Measurements from ENCODE around the gene TRIM49B.
"Not testable (repeated sequence)": the region's sequence is repeated elsewhere in the genome, so short reads cannot be mapped to it uniquely, and the experiment has no call there.

Gene TRIM49B, protein sequence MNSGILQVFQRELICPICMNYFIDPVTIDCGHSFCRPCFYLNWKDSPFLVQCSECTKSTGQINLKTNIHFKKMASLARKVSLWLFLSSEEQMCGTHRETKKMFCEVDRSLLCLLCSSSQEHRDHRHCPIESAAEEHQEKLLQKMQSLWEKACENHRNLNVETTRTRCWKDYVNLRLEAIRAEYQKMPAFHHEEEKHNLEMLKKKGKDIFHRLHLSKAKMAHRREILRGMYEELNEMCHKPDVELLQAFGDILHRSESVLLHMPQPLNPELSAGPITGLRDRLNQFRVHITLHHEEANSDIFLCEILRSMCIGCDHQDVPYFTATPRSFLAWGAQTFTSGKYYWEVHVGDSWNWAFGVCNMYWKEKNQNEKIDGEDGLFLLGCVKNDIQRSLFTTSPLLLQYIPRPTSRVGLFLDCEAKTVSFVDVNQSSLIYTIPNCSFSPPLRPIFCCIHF

DNA sequence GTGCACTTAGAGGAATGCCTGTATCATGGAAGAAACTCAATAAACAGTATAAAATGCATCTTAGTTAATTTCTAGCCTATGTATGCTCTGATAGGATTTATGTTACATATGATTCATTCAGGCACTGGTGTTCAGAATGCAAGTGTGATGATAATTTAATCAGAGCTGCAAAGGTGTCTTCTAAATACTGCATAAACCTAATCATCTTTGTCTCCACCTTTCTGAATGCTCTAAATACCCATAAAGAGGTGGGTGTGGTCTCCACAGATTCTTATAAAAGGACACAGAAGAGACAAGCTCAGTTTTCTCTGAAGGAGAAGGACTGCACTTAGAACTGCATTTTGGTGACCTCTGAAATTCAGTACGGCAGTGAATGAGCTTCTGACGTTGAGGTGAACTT lies at the start of gene TRIM49B:
Gene TRIM49B, plus strand, starts transcription at position 301 of the 400 bp plus-strand sequence. CDS start 2,777 bp downstream, outside the sequence.
- not testable (repeated sequence) for H3K4me3 ChIP-seq (ENCODE audit: low read depth in 1 of 2, low read length in 2 of 2); H3K36me3 ChIP-seq (ENCODE audit: insufficient read depth, low read length); H3K27me3 ChIP-seq (ENCODE audit: control insufficient read depth in 1 of 2, insufficient read depth in 2 of 2, low read length in 2 of 2); H3K9me3 ChIP-seq (ENCODE audit: low read length); H3K27ac ChIP-seq (ENCODE audit: low read depth, low read length); H3K4me1 ChIP-seq (ENCODE audit: insufficient read depth, low read length); H3K9ac ChIP-seq (ENCODE audit: low read length)

DNA sequence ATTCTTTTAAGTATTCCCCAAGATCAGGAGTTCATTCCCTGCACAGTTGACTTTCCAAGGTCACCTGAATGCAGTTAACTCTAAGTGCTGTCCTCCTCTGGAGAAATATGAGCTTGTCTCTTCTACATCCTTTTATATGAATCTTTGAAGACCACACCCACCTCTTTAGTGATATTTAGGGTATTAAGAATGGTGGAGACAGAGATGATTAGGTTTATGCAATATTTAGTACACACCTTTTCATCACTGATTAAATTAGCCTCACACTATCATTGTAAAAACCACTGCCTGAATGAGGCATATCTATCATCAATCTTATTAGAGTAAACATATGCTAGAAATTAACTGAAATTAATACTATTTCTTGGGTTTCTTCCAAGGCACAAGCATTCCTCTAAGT lies 44.8 kb upstream of the TRIM49B start, which contains the start of gene TRIM51G:
Gene TRIM51G, minus strand, starts transcription at position 101 of the 400 bp plus-strand sequence. CDS start 2,190 bp downstream, outside the sequence.
- H3K27me3 ChIP-seq (ENCODE audit: control insufficient read depth in 1 of 2, insufficient read depth in 2 of 2, low read length in 2 of 2); H3K36me3 ChIP-seq (ENCODE audit: insufficient read depth, low read length); H3K4me1 ChIP-seq (ENCODE audit: insufficient read depth, low read length); H3K4me3 ChIP-seq (ENCODE audit: low read depth in 1 of 2, low read length in 2 of 2); H3K9me3 ChIP-seq (ENCODE audit: low read length); H3K27ac ChIP-seq (ENCODE audit: low read depth, low read length); H3K9ac ChIP-seq (ENCODE audit: low read length): not testable (repeated sequence)

DNA sequence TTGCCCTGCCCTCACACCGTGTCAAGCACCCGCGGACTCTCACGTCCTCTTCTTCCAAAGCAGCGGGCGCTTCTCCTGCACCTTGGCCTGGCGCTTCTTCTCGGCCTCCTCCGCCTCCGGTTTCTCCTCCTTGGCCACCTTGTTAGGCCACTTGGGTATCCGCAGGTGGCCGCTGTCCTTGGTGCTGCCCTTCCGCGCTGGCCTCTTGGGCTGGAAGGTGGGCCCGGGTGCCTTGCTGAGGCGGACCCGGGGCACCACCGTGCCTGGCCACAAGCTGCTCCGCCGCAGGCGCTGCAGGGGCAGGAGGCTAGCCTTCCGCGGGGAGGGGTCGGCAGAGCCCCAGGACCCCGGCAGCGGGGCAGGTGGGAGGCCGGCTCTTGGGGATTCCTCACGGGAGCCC lies 19.6 kb downstream of the TRIM49B start:
- not testable (repeated sequence) for H3K27ac ChIP-seq (ENCODE audit: low read depth, low read length); H3K9me3 ChIP-seq (ENCODE audit: low read length); H3K9ac ChIP-seq (ENCODE audit: low read length); H3K27me3 ChIP-seq (ENCODE audit: control insufficient read depth in 1 of 2, insufficient read depth in 2 of 2, low read length in 2 of 2); H3K4me1 ChIP-seq (ENCODE audit: insufficient read depth, low read length); H3K4me3 ChIP-seq (ENCODE audit: low read depth in 1 of 2, low read length in 2 of 2); H3K36me3 ChIP-seq (ENCODE audit: insufficient read depth, low read length)

DNA sequence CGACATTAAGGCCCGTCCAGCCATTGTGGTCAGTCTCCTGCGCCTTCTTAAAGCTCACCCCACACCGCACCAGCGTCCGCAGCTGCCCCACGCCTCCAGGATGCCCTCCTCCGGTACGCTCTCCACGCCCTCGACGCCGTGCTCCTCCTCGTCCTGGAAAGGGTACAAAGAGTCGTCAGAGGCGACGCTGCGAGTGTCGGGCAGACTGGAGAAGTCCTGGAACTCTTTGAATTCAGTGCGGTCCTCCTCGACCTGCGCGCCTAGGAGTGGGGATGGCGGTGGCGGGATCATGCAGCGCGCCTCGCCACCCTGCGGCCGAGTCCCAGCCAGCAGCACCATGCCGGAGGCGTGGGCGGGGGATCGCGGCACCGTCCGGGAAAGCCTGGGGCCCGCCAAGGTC lies 21.2 kb downstream of the TRIM49B start:
- not testable (repeated sequence) for H3K27me3 ChIP-seq (ENCODE audit: control insufficient read depth in 1 of 2, insufficient read depth in 2 of 2, low read length in 2 of 2); H3K36me3 ChIP-seq (ENCODE audit: insufficient read depth, low read length); H3K27ac ChIP-seq (ENCODE audit: low read depth, low read length)

DNA sequence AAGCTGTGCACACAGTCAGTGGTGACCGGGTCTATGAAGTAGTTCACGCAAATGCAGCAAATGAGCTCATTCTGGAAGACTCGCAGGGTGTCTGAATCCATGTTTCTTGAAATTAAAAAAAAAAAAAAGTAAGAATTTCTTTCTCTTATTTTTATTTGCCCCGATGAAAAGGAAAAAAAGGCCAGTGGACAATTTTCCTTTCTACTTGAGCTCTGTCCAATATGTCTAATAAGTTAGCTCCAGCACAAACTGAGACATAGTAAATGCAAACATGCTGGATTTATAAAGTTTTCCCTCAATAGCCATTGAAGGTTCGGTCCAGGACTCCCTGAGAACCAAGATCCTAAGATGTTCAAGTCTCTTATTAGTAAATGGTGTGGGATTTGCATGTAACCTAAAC lies 30.4 kb downstream of the TRIM49B start, which contains the start of gene TRIM64C:
Gene TRIM64C, minus strand, starts transcription at position 101 of the 400 bp plus-strand sequence. Its CDS starts 0 bp downstream, at position 101.
- not testable (repeated sequence) for H3K4me3 ChIP-seq (ENCODE audit: low read depth in 1 of 2, low read length in 2 of 2); H3K9ac ChIP-seq (ENCODE audit: low read length); H3K4me1 ChIP-seq (ENCODE audit: insufficient read depth, low read length); H3K9me3 ChIP-seq (ENCODE audit: low read length); H3K27ac ChIP-seq (ENCODE audit: low read depth, low read length); H3K36me3 ChIP-seq (ENCODE audit: insufficient read depth, low read length); H3K27me3 ChIP-seq (ENCODE audit: control insufficient read depth in 1 of 2, insufficient read depth in 2 of 2, low read length in 2 of 2)

More for the DNA sequence above, 21.2 kb downstream of the TRIM49B start:
- H3K4me1 ChIP-seq (ENCODE audit: insufficient read depth, low read length); H3K4me3 ChIP-seq (ENCODE audit: low read depth in 1 of 2, low read length in 2 of 2); H3K9me3 ChIP-seq (ENCODE audit: low read length); H3K9ac ChIP-seq (ENCODE audit: low read length): not testable (repeated sequence)

DNA sequence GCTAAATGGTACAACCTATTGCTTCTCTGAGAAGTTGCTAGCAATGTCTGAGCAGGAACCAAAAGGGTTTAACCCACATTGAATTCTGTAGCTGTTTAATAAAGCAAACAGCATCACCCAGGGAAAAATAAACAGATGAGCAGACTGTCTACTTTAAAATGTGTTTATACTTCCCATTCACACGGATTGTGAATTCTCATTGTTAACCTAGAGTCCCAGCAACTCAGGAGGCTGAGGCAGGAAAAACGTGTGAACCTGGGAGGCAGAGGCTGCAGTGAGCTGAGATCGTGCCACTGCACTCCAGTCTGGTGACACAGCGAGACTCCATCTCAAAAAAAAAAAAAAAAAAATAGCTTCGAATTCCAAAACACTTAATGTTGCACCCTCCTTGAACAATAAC lies 41.3 kb downstream of the TRIM49B start:
- not testable (repeated sequence) for H3K9ac ChIP-seq (ENCODE audit: low read length); H3K36me3 ChIP-seq (ENCODE audit: insufficient read depth, low read length); H3K27me3 ChIP-seq (ENCODE audit: control insufficient read depth in 1 of 2, insufficient read depth in 2 of 2, low read length in 2 of 2); H3K4me1 ChIP-seq (ENCODE audit: insufficient read depth, low read length); H3K4me3 ChIP-seq (ENCODE audit: low read depth in 1 of 2, low read length in 2 of 2); H3K9me3 ChIP-seq (ENCODE audit: low read length); H3K27ac ChIP-seq (ENCODE audit: low read depth, low read length)
